ENCODE results near the gene NADK. TPM values are rescaled to one million over a fixed set of nuclear protein-coding genes. Genes with fewer than 3 reads are reported as not detected.
"Not testable (repeated sequence)": the region's sequence is repeated elsewhere in the genome, so short reads cannot be mapped to it uniquely, and the experiment has no call there.

The NADK gene
- total and polyA plus RNA-seq, 2 donors, result 28.0 to 57.9 TPM

DNA sequence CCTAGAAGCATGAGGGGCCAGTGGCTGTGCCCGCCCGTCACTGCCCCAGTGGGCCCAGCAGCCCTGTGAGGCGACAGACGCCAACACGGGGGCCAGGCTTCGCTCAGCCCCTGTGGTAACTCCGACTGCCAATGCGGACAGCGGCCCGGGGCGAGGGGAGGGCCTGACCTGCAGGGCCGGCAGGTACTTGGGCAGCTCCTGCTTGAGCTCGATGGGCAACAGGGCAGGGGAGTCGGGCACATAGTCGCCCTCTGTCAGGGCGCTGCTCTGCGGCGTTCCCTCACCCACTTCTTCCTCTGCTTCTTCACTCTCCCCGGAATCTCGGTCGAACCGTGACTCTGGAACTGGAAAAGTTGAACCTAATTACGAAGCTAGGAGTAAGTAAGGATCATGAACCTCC is 71.0 kb downstream of the NADK start:
- not testable (repeated sequence) for DNase-seq (ENCODE audit: extremely low spot score); H3K4me1 ChIP-seq (ENCODE audit: insufficient read depth); H3K36me3 ChIP-seq (ENCODE audit: insufficient read depth); H3K4me3 ChIP-seq (ENCODE audit: low read depth, low read length); H3K27ac ChIP-seq (ENCODE audit: low read depth)
- WGBS, result 96% methylated on average over 20 of the region's 23 CpGs

DNA sequence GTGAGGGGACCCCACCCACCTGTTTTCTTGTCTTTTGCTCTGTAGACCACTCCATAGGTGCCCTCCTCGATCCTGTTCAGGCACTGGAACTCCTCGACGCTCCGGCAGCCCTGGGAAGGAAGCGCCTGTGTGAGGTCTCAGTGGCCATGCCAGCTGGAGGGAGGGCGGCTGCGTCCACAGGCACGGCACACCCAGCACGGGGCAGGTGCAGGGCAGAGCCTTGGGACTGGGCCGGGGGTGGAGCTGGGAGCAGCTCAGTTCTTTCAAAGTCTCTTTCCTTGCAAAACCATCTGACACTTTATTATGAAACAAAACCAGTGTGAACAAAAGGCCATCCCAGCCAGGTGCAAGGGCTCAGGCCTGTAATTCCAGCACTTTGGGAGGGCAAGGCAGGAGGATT is 72.6 kb downstream of the NADK start:
- 97% methylated on average over 5 of the region's 10 CpGs for WGBS
- DNase-seq (ENCODE audit: extremely low spot score); H3K4me1 ChIP-seq (ENCODE audit: insufficient read depth); H3K36me3 ChIP-seq (ENCODE audit: insufficient read depth); H3K4me3 ChIP-seq (ENCODE audit: low read depth, low read length); H3K27ac ChIP-seq (ENCODE audit: low read depth): not testable (repeated sequence)

DNA sequence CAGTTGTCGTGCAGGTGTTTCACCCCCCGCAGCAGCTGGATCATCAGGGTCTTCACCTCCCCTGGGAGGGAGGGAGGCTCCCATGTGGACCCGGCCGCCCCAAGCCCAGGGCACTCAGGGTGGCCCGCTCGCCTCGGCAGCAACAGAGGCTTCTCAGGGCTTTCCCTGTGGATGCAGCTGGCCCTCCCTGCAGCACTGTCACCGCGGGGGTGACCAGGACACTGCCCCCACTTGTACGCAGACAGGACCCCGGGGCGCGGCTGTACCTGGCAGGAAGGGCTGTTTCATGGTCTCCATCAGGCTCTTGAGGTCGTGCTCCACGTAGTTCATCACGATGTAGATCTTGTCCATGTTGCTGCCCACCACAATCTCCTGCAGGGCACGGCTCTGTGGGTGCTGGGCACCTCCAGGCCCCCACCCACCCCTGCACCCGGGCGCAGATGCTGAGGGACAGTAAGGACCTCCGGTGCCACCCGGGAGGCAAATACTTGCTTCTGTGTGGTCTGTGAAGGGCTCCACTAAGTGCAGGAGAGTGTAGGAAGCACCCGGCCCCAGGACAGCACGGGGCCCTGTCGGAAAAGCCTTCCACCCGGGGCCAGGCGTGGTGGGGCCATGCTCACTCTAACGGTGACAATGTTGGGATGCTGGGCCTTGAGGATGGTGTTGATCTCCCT is 73.8 kb downstream of the NADK start:
- not testable (repeated sequence) for H3K4me1 ChIP-seq (ENCODE audit: insufficient read depth); H3K27ac ChIP-seq (ENCODE audit: low read depth); DNase-seq (ENCODE audit: extremely low spot score); H3K4me3 ChIP-seq (ENCODE audit: low read depth, low read length); H3K36me3 ChIP-seq (ENCODE audit: insufficient read depth)
- 92% methylated on average over 27 of the region's 27 CpGs for WGBS

DNA sequence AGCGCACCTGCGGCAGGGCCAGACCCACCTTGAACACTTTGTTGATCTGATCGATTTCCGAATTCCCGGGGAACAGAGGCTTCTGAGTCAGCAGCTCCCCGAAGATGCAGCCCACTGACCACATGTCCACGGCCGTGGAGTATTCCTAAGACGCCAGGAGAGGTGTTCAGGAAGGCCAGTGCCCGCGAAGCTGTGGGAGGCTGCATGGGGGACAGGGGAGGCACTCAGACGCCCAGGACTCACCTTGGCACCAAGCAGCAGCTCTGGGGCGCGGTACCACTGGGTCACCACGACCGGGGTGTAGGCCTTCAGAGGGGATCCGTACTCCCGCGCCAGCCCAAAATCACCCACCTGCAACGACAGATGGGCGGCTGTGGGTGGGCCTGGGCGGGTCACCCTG is 74.5 kb downstream of the NADK start:
- no peaks in the 10 kb centered on the region for H3K4me1 ChIP-seq (ENCODE audit: insufficient read depth)
- 93% methylated on average over 22 of the region's 22 CpGs for WGBS
- no peak for DNase-seq (ENCODE audit: extremely low spot score)

DNA sequence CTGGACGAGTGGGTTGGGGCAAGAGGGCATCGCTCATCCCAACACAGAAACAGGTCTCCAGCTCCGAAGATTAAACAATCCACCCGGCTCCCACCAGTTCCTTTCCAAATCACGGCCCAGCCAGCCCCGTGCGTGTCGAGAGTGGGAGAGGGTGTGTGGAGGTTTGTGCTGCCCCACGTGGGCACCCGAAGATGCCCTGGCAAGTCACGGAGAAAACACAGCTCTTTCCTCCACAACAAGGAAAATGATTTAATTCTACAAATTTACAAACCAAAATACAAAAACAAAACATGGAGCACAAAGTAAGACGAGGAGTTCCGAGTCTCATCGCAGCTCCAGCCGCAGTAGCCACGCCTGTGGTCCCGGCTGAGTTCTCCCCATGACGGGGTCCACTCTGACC is 75.8 kb downstream of the NADK start:
- not testable (repeated sequence) for H3K4me1 ChIP-seq (ENCODE audit: insufficient read depth); H3K27ac ChIP-seq (ENCODE audit: low read depth); H3K4me3 ChIP-seq (ENCODE audit: low read depth, low read length); H3K36me3 ChIP-seq (ENCODE audit: insufficient read depth); DNase-seq (ENCODE audit: extremely low spot score)
- WGBS, result 91% methylated on average over 6 of the region's 18 CpGs

More for the DNA sequence above, 74.5 kb downstream of the NADK start:
- Histone ChIP-seq H3K36me3 (ENCODE audit: insufficient read depth) (peaks cover 5% of the 10 kb centered on the region), H3K27ac (ENCODE audit: low read depth) (no peak overlapping the region), H3K4me3 (ENCODE audit: low read depth, low read length) (no peak overlapping the region)

Other genes with a start within 250 kb of the NADK start
- 6.7 TPM for gene TMEM240, start 237.8 kb downstream of the NADK start, total RNA-seq
- 31.0 TPM for gene TMEM240, start 237.8 kb downstream of the NADK start, polyA plus RNA-seq
- gene SSU72, start 203.6 kb downstream of the NADK start, total RNA-seq, result 38.5 TPM
- gene SSU72, start 203.6 kb downstream of the NADK start, polyA plus RNA-seq, result 83.5 TPM
- 0.58 TPM for gene FNDC10, start 178.3 kb downstream of the NADK start, total RNA-seq
- gene FNDC10, start 178.3 kb downstream of the NADK start, polyA plus RNA-seq, result 2.2 TPM
- gene MIB2, start 163.0 kb downstream of the NADK start, total RNA-seq, result 20.9 TPM
- 74.5 TPM for gene MIB2, start 163.0 kb downstream of the NADK start, polyA plus RNA-seq
- gene MMP23B, start 146.3 kb downstream of the NADK start, total RNA-seq, result 45.6 TPM
- gene MMP23B, start 146.3 kb downstream of the NADK start, polyA plus RNA-seq, result 35.7 TPM
- gene CDK11B, start 119.5 kb downstream of the NADK start, total RNA-seq, result 6.5 TPM
- gene CDK11B, start 119.5 kb downstream of the NADK start, polyA plus RNA-seq, result 44.5 TPM
- gene SLC35E2B, start 85.7 kb downstream of the NADK start, total RNA-seq, result 29.9 TPM
- gene SLC35E2B, start 85.7 kb downstream of the NADK start, polyA plus RNA-seq, result 34.5 TPM
- gene CDK11A, start 54.1 kb downstream of the NADK start, total RNA-seq, result 15.2 TPM
- gene CDK11A, start 54.1 kb downstream of the NADK start, polyA plus RNA-seq, result 20.2 TPM
- 123 TPM for gene GNB1, start 112.6 kb upstream of the NADK start, total RNA-seq
- 200 TPM for gene GNB1, start 112.6 kb upstream of the NADK start, polyA plus RNA-seq
- gene CALML6, start 136.8 kb upstream of the NADK start, total RNA-seq, result 0.37 TPM
- 0.22 TPM for gene CALML6, start 136.8 kb upstream of the NADK start, polyA plus RNA-seq
- not detected for gene TMEM52, start 140.8 kb upstream of the NADK start, total RNA-seq
- 1.0 TPM for gene TMEM52, start 140.8 kb upstream of the NADK start, polyA plus RNA-seq
- 0.11 TPM for gene CFAP74, start 225.3 kb upstream of the NADK start, total RNA-seq
- 0.23 TPM for gene CFAP74, start 225.3 kb upstream of the NADK start, polyA plus RNA-seq
- gene GABRD, start 240.9 kb upstream of the NADK start, total RNA-seq, result 0.95 TPM
- 1.2 TPM for gene GABRD, start 240.9 kb upstream of the NADK start, polyA plus RNA-seq